OCI-M1 (cell line): Measurements from ENCODE around the gene B3GAT1.

Experiments used
- DNase-seq: peaks from one replicate; lab custom pipeline; 2025; lab: John Stamatoyannopoulos, UW

Gene B3GAT1

GRCh38 chr11:134409552-134410429 is 2.3 kb downstream of the B3GAT1 start:
- DNase-seq, result no peak

- DNase-seq, result no peak
These were observed 4.1 kb downstream of the B3GAT1 start for GRCh38 chr11:134407923-134408322.

GRCh38 chr11:134407321-134407828 is 4.7 kb downstream of the B3GAT1 start:
- no peak for DNase-seq

- no peak for DNase-seq
These were observed 5.5 kb downstream of the B3GAT1 start for GRCh38 chr11:134406264-134407185.

GRCh38 chr11:134405841-134406240 is 6.2 kb downstream of the B3GAT1 start:
- no peak for DNase-seq

- no peak for DNase-seq
These were observed 6.6 kb downstream of the B3GAT1 start for GRCh38 chr11:134405436-134405835.

GRCh38 chr11:134404575-134405341 is 7.3 kb downstream of the B3GAT1 start:
- DNase-seq, result no peak

- no peak for DNase-seq
These were observed 9.1 kb downstream of the B3GAT1 start for GRCh38 chr11:134402910-134403309.

- no peak for DNase-seq
These were observed 9.9 kb downstream of the B3GAT1 start for GRCh38 chr11:134401825-134402809.

GRCh38 chr11:134399996-134400395 is 12.0 kb downstream of the B3GAT1 start:
- no peak for DNase-seq

- no peak for DNase-seq
These were observed 12.8 kb downstream of the B3GAT1 start for GRCh38 chr11:134399293-134399654.

- no peak for DNase-seq
These were observed 13.3 kb downstream of the B3GAT1 start for GRCh38 chr11:134398644-134399292.

- DNase-seq, result no peak
These were observed 14.0 kb downstream of the B3GAT1 start for GRCh38 chr11:134398079-134398444.

GRCh38 chr11:134397304-134398078 is 14.6 kb downstream of the B3GAT1 start:
- no peak for DNase-seq

GRCh38 chr11:134395002-134395401 is 17.0 kb downstream of the B3GAT1 start:
- DNase-seq, result no peak

- DNase-seq, result no peak
These were observed 17.7 kb downstream of the B3GAT1 start for GRCh38 chr11:134394311-134394710.

- peak; percentile 40 for DNase-seq
These were observed 18.4 kb downstream of the B3GAT1 start for GRCh38 chr11:134393638-134394037.

- no peak for DNase-seq
These were observed 19.0 kb downstream of the B3GAT1 start for GRCh38 chr11:134392953-134393615.

- DNase-seq, result no peak
These were observed 20.4 kb downstream of the B3GAT1 start for GRCh38 chr11:134391656-134392055.
